Tibial nerve (tissue), 4 donors: ENCODE results near the gene FRMPD1. TPM values are rescaled to one million over a fixed set of nuclear protein-coding genes. Genes with fewer than 3 reads are reported as not detected.

Experiments
- DNase-seq, 2 donors: peaks; one replicate each; pipeline ENCODE4 v3.0.0-alpha.2; 2019; ENCODE audit warnings: low spot score in 2 of 2
- H3K27ac ChIP-seq, 4 donors: fragments of 200-600 bp; sonication (generic) in 3 of 4; one replicate each; pipeline ENCODE4 v1.5.1; 2017 to 2019; ENCODE audit warnings: mild to moderate bottlenecking in 1 of 4
- H3K27me3 ChIP-seq, 2 donors: fragments of 200-600 bp; sonication (generic) in 1 of 2; one replicate each; pipeline versions ENCODE4 v1.5.1 to v1.6.0; 2017 to 2019
- H3K36me3 ChIP-seq, 3 donors: fragments of 200-600 bp; sonication (generic); one replicate each; pipeline ENCODE4 v1.5.1; 2018 to 2019
- H3K4me1 ChIP-seq, 4 donors: fragments of 200-600 bp; sonication (generic) in 3 of 4; one replicate each; pipeline ENCODE4 v1.5.1; 2017 to 2019
- H3K4me3 ChIP-seq, 4 donors: fragments of 200-600 bp; sonication (generic) in 3 of 4; one replicate each; pipeline ENCODE4 v1.5.1; 2017 to 2019; ENCODE audit warnings: mild to moderate bottlenecking in 1 of 4, moderate library complexity in 1 of 4
- H3K9me3 ChIP-seq, 4 donors: fragments of 200-600 bp; sonication (generic) in 3 of 4; one replicate each; pipeline ENCODE4 v1.5.1; 2017 to 2019
- CTCF ChIP-seq, 5 experiments: fragments of 200-600 bp in 3 of 5; fragments of 450-650 bp in 2 of 5; sonication (generic) in 3 of 5; IDR thresholded peaks; one replicate each; pipeline ENCODE4 v1.5.1; 2016 to 2019; ENCODE audit warnings: antibody characterized with exemption in 5 of 5, mild to moderate bottlenecking in 3 of 5, moderate library complexity in 2 of 5
- EP300 ChIP-seq, 2 donors: sonication (generic); formaldehyde crosslinking; IDR thresholded peaks; one replicate each; pipeline ENCODE4 v1.6.1; 2017; ENCODE audit warnings: antibody characterized with exemption in 2 of 2, mild to moderate bottlenecking in 1 of 2
- POLR2A ChIP-seq, 2 donors: fragments of 450-650 bp; IDR thresholded peaks; one replicate each; pipeline ENCODE4 v1.6.1; 2017; ENCODE audit warnings: antibody characterized with exemption in 2 of 2, mild to moderate bottlenecking in 2 of 2, moderate library complexity in 2 of 2
- WGBS, 2 donors: methylation state at CpG; one replicate each; pipeline ENCODE4 v1.1.5; 2018; 5-methylcytosine and 5-hydroxymethylcytosine counted together
- total RNA-seq, 4 donors: library from RNA; depleted of rRNA; stranded (reverse); fragments of >200 nt; gene quantifications; one replicate each; pipeline ENCODE4 v1.1.0, GENCODE V29; 2016

The FRMPD1 gene
- total RNA-seq, 4 donors from 2014 or later = 0.30 to 1.6 (median 0.42) TPM; not detected in 1

- H3K4me1 ChIP-seq = peaks cover 0 to 30% (median 10%) of the 10 kb centered on the region in 4 donors
- peaks cover 0 to 9% of the 10 kb centered on the region in 2 donors for H3K27me3 ChIP-seq
- DNase-seq = peak; percentile 71 to 81
- no peaks in the 10 kb centered on the region for H3K9me3 ChIP-seq
- TF ChIP-seq POLR2A (IDR thresholded peaks at IDR 0.05) (peak in 1 of 2 donors; percentile 45), EP300 (IDR thresholded peaks at IDR 0.05) (peak in 1 of 2 donors; percentile 87), CTCF (IDR thresholded peaks at IDR 0.05) (no peak)
- peak within 1 kb of the TSS; percentile 2 to 86 (median 76) for H3K27ac ChIP-seq
- H3K4me3 ChIP-seq = peak within 1 kb of the TSS; percentile 63 to 97 (median 88)
- 1% methylated on average over 17 to 69 of the region's 73 CpGs for WGBS, 2 donors
- H3K36me3 ChIP-seq = peaks cover 0 to 41% (median 4%) of the 10 kb centered on the region in 3 donors
Measured at GRCh38 chr9:37784616-37785483, 134.1 kb downstream of the FRMPD1 start, which contains the start of gene EXOSC3. EXOSC3 (minus strand) TSS chr9:37785064; CDS start chr9:37785044, 20 bp downstream.

- no peak overlapping the region for H3K4me3 ChIP-seq
- no peaks in the 10 kb centered on the region for H3K9me3 ChIP-seq
- no peak for TF ChIP-seq EP300 (IDR thresholded peaks at IDR 0.05)
- TF ChIP-seq CTCF (IDR thresholded peaks at IDR 0.05) = no peak
- TF ChIP-seq POLR2A (IDR thresholded peaks at IDR 0.05) = no peak
- DNase-seq = no peak
- H3K27ac ChIP-seq = no peak overlapping the region
- H3K36me3 ChIP-seq = peaks cover 0 to 33% (median 0%) of the 10 kb centered on the region in 3 donors
- 43 to 69% methylated on average over 23 to 45 of the region's 45 CpGs for WGBS, 2 donors
- peaks cover 0 to 9% of the 10 kb centered on the region in 2 donors for H3K27me3 ChIP-seq
- H3K4me1 ChIP-seq = peaks cover 0 to 30% (median 10%) of the 10 kb centered on the region in 4 donors
Measured at GRCh38 chr9:37787059-37787458, 136.3 kb downstream of the FRMPD1 start.

- peaks cover 0 to 9% of the 10 kb centered on the region in 2 donors for H3K27me3 ChIP-seq
- peaks cover 0 to 19% (median 9%) of the 10 kb centered on the region in 4 donors for H3K4me1 ChIP-seq
- no peak overlapping the region for H3K27ac ChIP-seq
- no peak for DNase-seq
- no peak overlapping the region for H3K4me3 ChIP-seq
- 82 to 85% methylated on average over 6 of the region's 6 CpGs for WGBS, 2 donors
- no peak for TF ChIP-seq POLR2A (IDR thresholded peaks at IDR 0.05)
- no peak for TF ChIP-seq CTCF (IDR thresholded peaks at IDR 0.05)
- no peak for TF ChIP-seq EP300 (IDR thresholded peaks at IDR 0.05)
- no peaks in the 10 kb centered on the region for H3K9me3 ChIP-seq
- peaks cover 0 to 20% (median 0%) of the 10 kb centered on the region in 3 donors for H3K36me3 ChIP-seq
Measured at GRCh38 chr9:37788332-37788731, 137.6 kb downstream of the FRMPD1 start.

GRCh38 chr9:37790096-37790495, 139.3 kb downstream of the FRMPD1 start:
- Histone ChIP-seq H3K4me3 (no peak overlapping the region), H3K4me1 (peaks cover 0 to 8% (median 0%) of the 10 kb centered on the region in 4 donors), H3K27me3 (peaks cover 0 to 9% of the 10 kb centered on the region in 2 donors), H3K36me3 (peaks cover 0 to 16% (median 0%) of the 10 kb centered on the region in 3 donors), H3K9me3 (no peaks in the 10 kb centered on the region), H3K27ac (no peak overlapping the region)
- TF ChIP-seq EP300 (IDR thresholded peaks at IDR 0.05) (no peak), POLR2A (IDR thresholded peaks at IDR 0.05) (no peak), CTCF (IDR thresholded peaks at IDR 0.05) (no peak)
- WGBS, 2 donors = 95 to 97% methylated on average over 2 of the region's 2 CpGs
- no peak for DNase-seq

- Histone ChIP-seq H3K27me3 (peaks cover 0 to 3% of the 10 kb centered on the region in 2 donors), H3K4me1 (no peaks in the 10 kb centered on the region), H3K36me3 (peaks cover 0 to 16% (median 0%) of the 10 kb centered on the region in 3 donors), H3K4me3 (no peak overlapping the region), H3K27ac (no peak overlapping the region), H3K9me3 (no peaks in the 10 kb centered on the region)
- DNase-seq = no peak
- TF ChIP-seq POLR2A (IDR thresholded peaks at IDR 0.05) = no peak
- TF ChIP-seq CTCF (IDR thresholded peaks at IDR 0.05) = no peak
- 82 to 85% methylated on average over 5 of the region's 5 CpGs for WGBS, 2 donors
Measured at GRCh38 chr9:37792122-37792521, 141.4 kb downstream of the FRMPD1 start.
